Ishikawa (cell line): Measurements from ENCODE around the gene PLEKHA5.

ENCODE experiments used
- CEBPB ChIP-seq: IDR thresholded peaks from 2 replicates; pipeline ENCODE4 v1.6.1; 2012
- CREB1 ChIP-seq: IDR thresholded peaks from 2 replicates; pipeline ENCODE4 v1.6.1; 2012; ENCODE audit warnings: low read depth
- EGR1 ChIP-seq: IDR thresholded peaks from 2 replicates; pipeline ENCODE4 v1.6.1; 2012
- EP300 ChIP-seq: IDR thresholded peaks from 2 replicates; pipeline ENCODE4 v1.6.1; 2012; ENCODE audit warnings: borderline replicate concordance
- RAD21 ChIP-seq: IDR thresholded peaks from 2 replicates; pipeline ENCODE4 v1.6.1; 2012; ENCODE audit warnings: low read depth
- TAF1 ChIP-seq: IDR thresholded peaks from 2 replicates; pipeline ENCODE4 v1.6.1; 2012; ENCODE audit warnings: low read depth, mild to moderate bottlenecking
- TEAD4 ChIP-seq: IDR thresholded peaks from 2 replicates; pipeline ENCODE4 v1.6.1; 2012
- YY1 ChIP-seq: IDR thresholded peaks from 2 replicates; pipeline ENCODE4 v1.6.1; 2012; ENCODE audit warnings: low read depth
- TF ChIP-seq, protein P1 (sequence below): IDR thresholded peaks from 2 replicates; pipeline ENCODE4 v1.6.1; 2012; ENCODE audit warnings: low read depth, mild to moderate bottlenecking
- TF ChIP-seq, protein P2 (sequence below): IDR thresholded peaks from 2 replicates; pipeline ENCODE4 v1.6.1; 2012
- TF ChIP-seq, protein P3 (sequence below): IDR thresholded peaks from 2 replicates; pipeline ENCODE4 v1.6.1; 2012

DNA sequence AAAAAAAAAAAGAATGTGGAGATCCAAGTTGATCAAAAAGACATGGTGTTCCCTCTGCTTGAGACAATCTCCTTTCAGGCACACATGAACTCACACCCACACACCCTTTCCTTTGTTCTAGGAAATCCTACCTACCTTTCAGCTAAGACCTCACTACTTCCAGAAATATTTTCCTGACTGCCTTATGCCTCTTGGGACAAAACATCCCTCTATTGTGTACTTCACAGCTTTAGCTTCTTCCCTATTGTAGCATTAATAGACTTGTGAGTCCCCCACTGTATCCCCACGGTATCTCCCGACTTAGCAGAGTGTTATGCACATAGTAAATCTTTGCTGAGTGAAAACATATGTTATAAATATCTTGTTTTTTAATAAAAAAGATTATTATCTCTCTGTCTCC, 264.9 kb downstream of the PLEKHA5 start:
- TF ChIP-seq, protein P1, sequence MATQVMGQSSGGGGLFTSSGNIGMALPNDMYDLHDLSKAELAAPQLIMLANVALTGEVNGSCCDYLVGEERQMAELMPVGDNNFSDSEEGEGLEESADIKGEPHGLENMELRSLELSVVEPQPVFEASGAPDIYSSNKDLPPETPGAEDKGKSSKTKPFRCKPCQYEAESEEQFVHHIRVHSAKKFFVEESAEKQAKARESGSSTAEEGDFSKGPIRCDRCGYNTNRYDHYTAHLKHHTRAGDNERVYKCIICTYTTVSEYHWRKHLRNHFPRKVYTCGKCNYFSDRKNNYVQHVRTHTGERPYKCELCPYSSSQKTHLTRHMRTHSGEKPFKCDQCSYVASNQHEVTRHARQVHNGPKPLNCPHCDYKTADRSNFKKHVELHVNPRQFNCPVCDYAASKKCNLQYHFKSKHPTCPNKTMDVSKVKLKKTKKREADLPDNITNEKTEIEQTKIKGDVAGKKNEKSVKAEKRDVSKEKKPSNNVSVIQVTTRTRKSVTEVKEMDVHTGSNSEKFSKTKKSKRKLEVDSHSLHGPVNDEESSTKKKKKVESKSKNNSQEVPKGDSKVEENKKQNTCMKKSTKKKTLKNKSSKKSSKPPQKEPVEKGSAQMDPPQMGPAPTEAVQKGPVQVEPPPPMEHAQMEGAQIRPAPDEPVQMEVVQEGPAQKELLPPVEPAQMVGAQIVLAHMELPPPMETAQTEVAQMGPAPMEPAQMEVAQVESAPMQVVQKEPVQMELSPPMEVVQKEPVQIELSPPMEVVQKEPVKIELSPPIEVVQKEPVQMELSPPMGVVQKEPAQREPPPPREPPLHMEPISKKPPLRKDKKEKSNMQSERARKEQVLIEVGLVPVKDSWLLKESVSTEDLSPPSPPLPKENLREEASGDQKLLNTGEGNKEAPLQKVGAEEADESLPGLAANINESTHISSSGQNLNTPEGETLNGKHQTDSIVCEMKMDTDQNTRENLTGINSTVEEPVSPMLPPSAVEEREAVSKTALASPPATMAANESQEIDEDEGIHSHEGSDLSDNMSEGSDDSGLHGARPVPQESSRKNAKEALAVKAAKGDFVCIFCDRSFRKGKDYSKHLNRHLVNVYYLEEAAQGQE = no peak
- TF ChIP-seq TAF1 = no peak
- TF ChIP-seq TEAD4 = no peak
- TF ChIP-seq, protein P2, sequence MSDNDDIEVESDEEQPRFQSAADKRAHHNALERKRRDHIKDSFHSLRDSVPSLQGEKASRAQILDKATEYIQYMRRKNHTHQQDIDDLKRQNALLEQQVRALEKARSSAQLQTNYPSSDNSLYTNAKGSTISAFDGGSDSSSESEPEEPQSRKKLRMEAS = no peak
- TF ChIP-seq CREB1 = no peak
- TF ChIP-seq YY1 = no peak
- TF ChIP-seq, protein P3, sequence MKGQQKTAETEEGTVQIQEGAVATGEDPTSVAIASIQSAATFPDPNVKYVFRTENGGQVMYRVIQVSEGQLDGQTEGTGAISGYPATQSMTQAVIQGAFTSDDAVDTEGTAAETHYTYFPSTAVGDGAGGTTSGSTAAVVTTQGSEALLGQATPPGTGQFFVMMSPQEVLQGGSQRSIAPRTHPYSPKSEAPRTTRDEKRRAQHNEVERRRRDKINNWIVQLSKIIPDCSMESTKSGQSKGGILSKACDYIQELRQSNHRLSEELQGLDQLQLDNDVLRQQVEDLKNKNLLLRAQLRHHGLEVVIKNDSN = no peak
- TF ChIP-seq RAD21 = no peak
- no peak for TF ChIP-seq EP300
- TF ChIP-seq EGR1 = no peak
- no peak for TF ChIP-seq CEBPB
